T-helper 17 cell (primary cell): ENCODE data around the gene C9orf153. TPM values are rescaled to one million over a fixed set of nuclear protein-coding genes. Genes with fewer than 3 reads are reported as not detected.

Experiments used
- ATAC-seq: fragments of 150-1000 bp; cut with Tn5 transposase; 2 replicates; pipeline ENCODE4 v1.10.0; 2021; ENCODE audit warnings: mild to moderate bottlenecking, moderate library complexity
- DNase-seq, 3 donors: peaks; one replicate each; pipeline versions ENCODE4 v3.0.0 to v3.0.0-alpha.2; 2020 to 2021
- H3K9me3 ChIP-seq: one replicate; pipeline ENCODE4 v1.7.0; 2013; ENCODE audit warnings: low read length, mild to moderate bottlenecking; ENCODE audit not compliant: control insufficient read depth, poor library complexity, severe bottlenecking
- H3K27ac Mint-ChIP-seq: one replicate; pipeline ENCODE4 v1.8.0; 2022; ENCODE audit warnings: mild to moderate bottlenecking, moderate library complexity, mixed read lengths
- H3K27me3 Mint-ChIP-seq: one replicate; pipeline ENCODE4 v1.8.0; 2022; ENCODE audit warnings: mixed read lengths
- H3K36me3 Mint-ChIP-seq: one replicate; pipeline ENCODE4 v1.8.0; 2022; ENCODE audit warnings: low read depth, mixed read lengths
- H3K4me1 Mint-ChIP-seq: one replicate; pipeline ENCODE4 v1.8.0; 2022; ENCODE audit warnings: mild to moderate bottlenecking, mixed read lengths
- H3K4me3 Mint-ChIP-seq: one replicate; pipeline ENCODE4 v1.8.0; 2022; ENCODE audit warnings: mild to moderate bottlenecking, moderate library complexity, mixed read lengths
- total RNA-seq, 4 donors: library from RNA in 2 of 4; stranded (reverse) in 2 of 4; gene quantifications; one replicate each; pipeline ENCODE4 v1.2.3 and lab custom pipeline; 2022 to 2026

C9orf153 gene
- total RNA-seq, 2 donors from 2014 or later: 0.21 to 0.92 TPM

- Mint-ChIP-seq H3K4me1 (peaks cover 37% of the 10 kb centered on the region), H3K36me3 (peaks cover 2% of the 10 kb centered on the region), H3K27ac (peak within 1 kb of the TSS; percentile 98), H3K27me3 (no peaks in the 10 kb centered on the region), H3K4me3 (peak within 1 kb of the TSS; percentile 95)
- peak; percentile 85 for ATAC-seq
- H3K9me3 ChIP-seq: no peaks in the 10 kb centered on the region
- DNase-seq: peak; percentile 99
Observed at GRCh38 chr9:86282077-86282978, 22.9 kb upstream of the C9orf153 start, which contains the start of gene ISCA1. Gene ISCA1, minus strand, starts transcription at chr9:86282538. Its CDS starts 80 bp downstream, at chr9:86282458.

GRCh38 chr9:86281593-86282076 lies 22.2 kb upstream of the C9orf153 start:
- peak in 1 of 3 donors; percentile 35 for DNase-seq
- ATAC-seq: no peak
- peaks cover 41% of the 10 kb centered on the region for H3K4me1 Mint-ChIP-seq

GRCh38 chr9:86280580-86280979 lies 21.1 kb upstream of the C9orf153 start:
- ATAC-seq (no peak), DNase-seq (no peak)
- Mint-ChIP-seq H3K27ac (peak overlapping the region; percentile 98), H3K36me3 (peaks cover 2% of the 10 kb centered on the region), H3K4me3 (peak overlapping the region; percentile 95), H3K27me3 (no peaks in the 10 kb centered on the region), H3K4me1 (peaks cover 42% of the 10 kb centered on the region)
- no peaks in the 10 kb centered on the region for H3K9me3 ChIP-seq

More at GRCh38 chr9:86281593-86282076, 22.2 kb upstream of the C9orf153 start:
- Mint-ChIP-seq H3K27ac (peak overlapping the region; percentile 98), H3K27me3 (no peaks in the 10 kb centered on the region), H3K4me3 (peak overlapping the region; percentile 95), H3K36me3 (peaks cover 2% of the 10 kb centered on the region)
- no peaks in the 10 kb centered on the region for H3K9me3 ChIP-seq

- no peak for DNase-seq
- Mint-ChIP-seq H3K27ac (peak overlapping the region; percentile 98), H3K4me3 (peak overlapping the region; percentile 28), H3K4me1 (peaks cover 45% of the 10 kb centered on the region), H3K27me3 (no peaks in the 10 kb centered on the region), H3K36me3 (peaks cover 2% of the 10 kb centered on the region)
- H3K9me3 ChIP-seq: no peaks in the 10 kb centered on the region
- no peak for ATAC-seq
Observed at GRCh38 chr9:86279839-86280238, 20.4 kb upstream of the C9orf153 start.

GRCh38 chr9:86277072-86277471 lies 17.6 kb upstream of the C9orf153 start:
- no peaks in the 10 kb centered on the region for H3K9me3 ChIP-seq
- no peak for ATAC-seq
- Mint-ChIP-seq H3K27ac (no peak overlapping the region), H3K36me3 (peaks cover 10% of the 10 kb centered on the region), H3K4me1 (peaks cover 44% of the 10 kb centered on the region), H3K4me3 (no peak overlapping the region), H3K27me3 (no peaks in the 10 kb centered on the region)
- no peak for DNase-seq

GRCh38 chr9:86275962-86276361 lies 16.5 kb upstream of the C9orf153 start:
- H3K4me3 Mint-ChIP-seq: no peak overlapping the region
- no peak for ATAC-seq
- peaks cover 10% of the 10 kb centered on the region for H3K36me3 Mint-ChIP-seq
- no peaks in the 10 kb centered on the region for H3K9me3 ChIP-seq
- H3K4me1 Mint-ChIP-seq: peaks cover 37% of the 10 kb centered on the region
- no peaks in the 10 kb centered on the region for H3K27me3 Mint-ChIP-seq
- H3K27ac Mint-ChIP-seq: no peak overlapping the region
- DNase-seq: no peak

GRCh38 chr9:86274821-86275643 lies 15.6 kb upstream of the C9orf153 start:
- ATAC-seq: no peak
- Mint-ChIP-seq H3K36me3 (peaks cover 10% of the 10 kb centered on the region), H3K27ac (no peak overlapping the region), H3K4me1 (peaks cover 30% of the 10 kb centered on the region), H3K4me3 (no peak overlapping the region), H3K27me3 (no peaks in the 10 kb centered on the region)
- DNase-seq: no peak
- no peaks in the 10 kb centered on the region for H3K9me3 ChIP-seq

- peaks cover 18% of the 10 kb centered on the region for H3K4me1 Mint-ChIP-seq
- no peak overlapping the region for H3K4me3 Mint-ChIP-seq
- H3K36me3 Mint-ChIP-seq: peaks cover 9% of the 10 kb centered on the region
- H3K27ac Mint-ChIP-seq: no peak overlapping the region
- DNase-seq (no peak), ATAC-seq (no peak)
- H3K27me3 Mint-ChIP-seq: no peaks in the 10 kb centered on the region
- H3K9me3 ChIP-seq: no peaks in the 10 kb centered on the region
Observed at GRCh38 chr9:86272221-86272620, 12.8 kb upstream of the C9orf153 start.

- no peak overlapping the region for H3K4me3 Mint-ChIP-seq
- no peaks in the 10 kb centered on the region for H3K9me3 ChIP-seq
- no peaks in the 10 kb centered on the region for H3K27me3 Mint-ChIP-seq
- ATAC-seq (no peak), DNase-seq (no peak)
- H3K36me3 Mint-ChIP-seq: no peaks in the 10 kb centered on the region
- no peak overlapping the region for H3K27ac Mint-ChIP-seq
- peaks cover 9% of the 10 kb centered on the region for H3K4me1 Mint-ChIP-seq
Observed at GRCh38 chr9:86263876-86264275, 4.4 kb upstream of the C9orf153 start.

- H3K27ac Mint-ChIP-seq: no peak overlapping the region
- no peaks in the 10 kb centered on the region for H3K36me3 Mint-ChIP-seq
Observed at GRCh38 chr9:86262492-86262891, 3.0 kb upstream of the C9orf153 start.

GRCh38 chr9:86257391-86257790 lies 2.1 kb downstream of the C9orf153 start:
- no peak overlapping the region for H3K4me3 Mint-ChIP-seq
- no peaks in the 10 kb centered on the region for H3K36me3 Mint-ChIP-seq
- ATAC-seq (no peak), DNase-seq (no peak)
- no peaks in the 10 kb centered on the region for H3K9me3 ChIP-seq
- H3K27me3 Mint-ChIP-seq: no peaks in the 10 kb centered on the region
- no peak overlapping the region for H3K27ac Mint-ChIP-seq
- peaks cover 7% of the 10 kb centered on the region for H3K4me1 Mint-ChIP-seq

More at GRCh38 chr9:86262492-86262891, 3.0 kb upstream of the C9orf153 start:
- Mint-ChIP-seq H3K27me3 (no peaks in the 10 kb centered on the region), H3K4me1 (peaks cover 10% of the 10 kb centered on the region), H3K4me3 (no peak overlapping the region)
- no peak for ATAC-seq
- no peak for DNase-seq
- H3K9me3 ChIP-seq: no peaks in the 10 kb centered on the region

GRCh38 chr9:86256653-86257052 lies 2.8 kb downstream of the C9orf153 start:
- Mint-ChIP-seq H3K36me3 (no peaks in the 10 kb centered on the region), H3K4me3 (no peak overlapping the region)
- no peak for ATAC-seq

GRCh38 chr9:86253577-86253976 lies 5.9 kb downstream of the C9orf153 start:
- H3K4me1 Mint-ChIP-seq: peaks cover 2% of the 10 kb centered on the region
- H3K9me3 ChIP-seq: no peaks in the 10 kb centered on the region
- H3K27me3 Mint-ChIP-seq: peaks cover 12% of the 10 kb centered on the region
- no peak overlapping the region for H3K4me3 Mint-ChIP-seq
- DNase-seq: no peak
- ATAC-seq: no peak
- H3K27ac Mint-ChIP-seq: no peak overlapping the region
- peaks cover 4% of the 10 kb centered on the region for H3K36me3 Mint-ChIP-seq

More at GRCh38 chr9:86256653-86257052, 2.8 kb downstream of the C9orf153 start:
- Mint-ChIP-seq H3K4me1 (peaks cover 7% of the 10 kb centered on the region), H3K27ac (no peak overlapping the region), H3K27me3 (no peaks in the 10 kb centered on the region)
- H3K9me3 ChIP-seq: no peaks in the 10 kb centered on the region
- DNase-seq: no peak
